MM.1S (cell line): Measurements from ENCODE around the gene SIGLEC11.

Source experiments
- CTCF ChIP-seq: fragments of 300-600 bp; sonication (generic); IDR thresholded peaks from 2 replicates; pipeline ENCODE4 v1.5.1; 2016; ENCODE audit warnings: antibody characterized with exemption, low read length, mixed read lengths
- EZH2 ChIP-seq: fragments of 300-600 bp; sonication (generic); optimal IDR thresholded peaks from 2 replicates; pipeline ENCODE3; 2017; ENCODE audit warnings: low read depth, mild to moderate bottlenecking, antibody characterized with exemption, low read length, mixed read lengths

DNA sequence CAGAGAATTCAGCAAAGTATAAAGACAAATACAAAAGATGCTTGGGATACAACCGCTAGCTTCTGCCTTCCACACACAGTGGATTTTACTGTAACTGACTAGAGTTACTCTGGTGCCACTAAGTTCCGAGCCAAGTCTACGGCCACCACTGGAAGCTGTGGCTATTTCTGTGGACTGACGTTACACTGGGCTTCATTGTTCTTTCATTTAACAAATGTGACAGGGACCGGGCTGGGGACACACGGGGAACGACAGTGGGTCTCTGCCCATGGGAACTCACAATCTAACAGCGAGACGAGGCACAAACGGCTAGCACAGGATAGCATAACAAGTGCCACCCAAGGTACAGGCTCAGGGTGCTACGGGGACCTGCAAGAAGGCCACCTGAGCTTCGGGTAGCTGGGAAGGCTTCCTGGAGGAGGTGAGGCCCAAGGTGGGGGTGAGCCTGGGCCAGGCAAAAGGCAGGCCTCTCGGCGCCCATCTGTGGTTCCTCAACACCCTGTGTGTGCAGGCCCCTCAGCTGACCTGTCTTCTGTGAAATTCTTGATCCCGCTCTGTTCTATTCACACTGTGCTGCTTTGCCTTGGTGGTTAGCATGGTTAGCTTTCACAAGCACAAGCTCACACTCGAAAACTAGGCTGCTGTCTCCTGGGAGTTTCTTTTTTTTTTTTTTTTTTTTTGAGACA, 54.0 kb downstream of the SIGLEC11 start:
- TF ChIP-seq CTCF, result no peak
- TF ChIP-seq EZH2, result no peak
